Activated T-cell treated with anti-CD3 and anti-CD28 coated beads for 1 hour (primary cell): ENCODE measurements around the gene B3GNT2.
"Not testable (repeated sequence)": the region's sequence is repeated elsewhere in the genome, so short reads cannot be mapped to it uniquely, and the experiment has no call there.

Experiments
- DNase-seq: peaks from one replicate; pipeline ENCODE4 v3.0.0-alpha.2; 2020; ENCODE audit warnings: low read depth

Gene B3GNT2

GRCh38 chr2:62185475-62186155 lies 10.3 kb upstream of the B3GNT2 start:
- no peak for DNase-seq

GRCh38 chr2:62186156-62186905 lies 9.6 kb upstream of the B3GNT2 start:
- DNase-seq: no peak

GRCh38 chr2:62187246-62187645 lies 8.7 kb upstream of the B3GNT2 start:
- DNase-seq: no peak

- no peak for DNase-seq
Measured at GRCh38 chr2:62188416-62188815, 7.5 kb upstream of the B3GNT2 start.

- DNase-seq: no peak
Measured at GRCh38 chr2:62189196-62189595, 6.7 kb upstream of the B3GNT2 start.

GRCh38 chr2:62192811-62193210 lies 3.1 kb upstream of the B3GNT2 start:
- DNase-seq: no peak

- no peak for DNase-seq
Measured at GRCh38 chr2:62194558-62195420, 1.1 kb upstream of the B3GNT2 start.

- DNase-seq: peak; percentile 33
Measured at GRCh38 chr2:62196278-62196901, 475 bp downstream of the B3GNT2 start.

- peak; percentile 16 for DNase-seq
Measured at GRCh38 chr2:62197011-62197924, 1.4 kb downstream of the B3GNT2 start.

GRCh38 chr2:62197925-62198633 lies 2.2 kb downstream of the B3GNT2 start:
- DNase-seq: no peak

GRCh38 chr2:62198854-62199253 lies 2.9 kb downstream of the B3GNT2 start:
- DNase-seq: not testable (repeated sequence)

GRCh38 chr2:62199392-62200125 lies 3.6 kb downstream of the B3GNT2 start:
- no peak for DNase-seq

GRCh38 chr2:62200291-62200841 lies 4.5 kb downstream of the B3GNT2 start:
- DNase-seq: no peak

GRCh38 chr2:62200868-62201267 lies 5.0 kb downstream of the B3GNT2 start:
- no peak for DNase-seq

GRCh38 chr2:62201307-62201706 lies 5.4 kb downstream of the B3GNT2 start:
- DNase-seq: no peak

GRCh38 chr2:62202019-62202722 lies 6.3 kb downstream of the B3GNT2 start:
- no peak for DNase-seq

GRCh38 chr2:62202729-62203128 lies 6.8 kb downstream of the B3GNT2 start:
- DNase-seq: no peak

- no peak for DNase-seq
Measured at GRCh38 chr2:62203459-62203858, 7.5 kb downstream of the B3GNT2 start.

GRCh38 chr2:62204998-62205496 lies 9.1 kb downstream of the B3GNT2 start:
- no peak for DNase-seq
